ENCODE measurements around the gene CHST5. TPM values are rescaled to one million over a fixed set of nuclear protein-coding genes. Genes with fewer than 3 reads are reported as not detected.

Gene CHST5
- total and polyA plus RNA-seq, 2 of the 8 experiments (the other 6 are each of a cell fraction or from before 2014, with no cell fraction given), result 0.13 to 0.23 TPM

DNA sequence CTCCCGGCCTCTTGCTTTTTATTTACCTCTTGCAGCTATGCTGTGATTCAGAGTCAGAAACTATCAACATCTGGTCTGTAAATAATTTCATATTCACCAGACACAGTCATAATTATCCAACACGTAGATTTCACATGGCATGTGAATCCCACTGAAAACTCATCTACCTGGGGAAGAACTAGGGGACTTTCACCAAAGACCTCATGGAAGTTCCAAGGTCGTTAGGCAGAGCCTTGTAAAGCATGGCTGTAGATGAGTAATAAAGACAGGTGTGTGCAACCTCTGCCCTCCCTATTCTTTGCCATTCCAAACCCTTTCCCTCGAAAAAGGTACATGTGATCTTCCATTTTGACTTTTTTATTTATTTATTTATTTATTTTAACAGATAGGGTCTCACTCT lies 1.9 kb upstream of the CHST5 start:
- Histone ChIP-seq H3K18ac (ENCODE audit: extremely low read depth, low read length) (no peak overlapping the region), H3K23ac (ENCODE audit: insufficient read length) (no peak overlapping the region), H2BK15ac (ENCODE audit: low read length) (no peak overlapping the region), H3K4me3 (ENCODE audit: extremely low read depth in 1 of 4, insufficient read depth in 2 of 4, low read depth in 3 of 4, low read length in 4 of 4) (no peak overlapping the region), H3K9ac (replicated peaks in 1 of 4; ENCODE audit: extremely low read depth in 1 of 4, low read depth in 3 of 4, low read length in 3 of 4) (no peak overlapping the region), H2AK5ac (ENCODE audit: low read depth, low read length) (no peak overlapping the region), H3K79me1 (ENCODE audit: low read depth, low read length) (no peaks in the 10 kb centered on the region), H4K91ac (replicated peaks; ENCODE audit: insufficient read length, low read length) (no peak overlapping the region), H2AFZ (ENCODE audit: low read length) (no peak overlapping the region), H3K27ac (ENCODE audit: low read depth, low read length) (no peak overlapping the region), H3K4ac (replicated peaks; ENCODE audit: insufficient read length, low read depth, low read length) (no peak overlapping the region), H2BK12ac (ENCODE audit: low read depth, low read length) (no peak overlapping the region), H4K20me1 (replicated peaks in 1 of 2; ENCODE audit: control insufficient read depth in 1 of 2, insufficient read depth in 2 of 2, low read length in 2 of 2) (no peaks in the 10 kb centered on the region), H3K14ac (ENCODE audit: insufficient read length) (no peak overlapping the region), H3K36me3 (ENCODE audit: control insufficient read depth in 2 of 4, insufficient read depth in 4 of 4, low read length in 3 of 4) (no peaks in the 10 kb centered on the region; a peak in 1 of 8 replicates), H4K8ac (ENCODE audit: extremely low read depth, insufficient read depth, low read length) (no peak overlapping the region), H3K79me2 (ENCODE audit: control insufficient read depth in 1 of 2, insufficient read depth in 2 of 2, low read length in 2 of 2) (no peaks in the 10 kb centered on the region), H2BK20ac (ENCODE audit: low read length) (no peak overlapping the region), H2BK5ac (ENCODE audit: low read depth, low read length) (no peak overlapping the region), H3K4me2 (ENCODE audit: insufficient read depth in 1 of 2, low read depth in 2 of 2, low read length in 2 of 2) (no peak overlapping the region), H3K4me1 (replicated peaks in 1 of 4; ENCODE audit: control insufficient read depth in 3 of 4, insufficient read depth in 4 of 4, low read length in 3 of 4) (peaks cover 0 to 6% (median 0%) of the 10 kb centered on the region in 4 experiments; a peak in 1 of 7 replicates), H2BK120ac (replicated peaks; ENCODE audit: low read depth, low read length) (no peak overlapping the region), H3K23me2 (ENCODE audit: low read depth, low read length) (no peaks in the 10 kb centered on the region), H3K9me3 (ENCODE audit: insufficient read depth in 2 of 2, low read depth in 1 of 2, low read length in 1 of 2) (no peaks in the 10 kb centered on the region), H4K5ac (ENCODE audit: insufficient read length, low read depth, low read length) (no peak overlapping the region), H3K27me3 (replicated peaks in 1 of 4; ENCODE audit: control insufficient read depth in 3 of 4, extremely low read depth in 1 of 4, insufficient read depth in 3 of 4, low read length in 3 of 4) (no peaks in the 10 kb centered on the region), H3K56ac (replicated peaks; ENCODE audit: insufficient read length, low read depth, low read length) (no peak overlapping the region)
- FAIRE-seq, result no peak
- POLR2A ChIA-PET (ENCODE audit: partially characterized antibody), result interaction anchor here (0.7 to 1.0 kb wide), 2 partner anchors 13 to 43 kb away, joined by 3 to 5 read pairs; no protein-coding TSS in a partner anchor
- no peak for TF ChIP-seq BCL11A (IDR thresholded peaks at IDR 0.05; ENCODE audit: low read depth in 2 of 2, low read length in 2 of 2)
- no peak for TF ChIP-seq SIRT6 (IDR thresholded peaks at IDR 0.05; ENCODE audit: low read length)
- TF ChIP-seq SRF (IDR thresholded peaks at IDR 0.05; ENCODE audit: low read depth, low read length), result no peak
- no peak for TF ChIP-seq KDM5A (IDR thresholded peaks at IDR 0.05; ENCODE audit: low read length)
- TF ChIP-seq, protein P1, sequence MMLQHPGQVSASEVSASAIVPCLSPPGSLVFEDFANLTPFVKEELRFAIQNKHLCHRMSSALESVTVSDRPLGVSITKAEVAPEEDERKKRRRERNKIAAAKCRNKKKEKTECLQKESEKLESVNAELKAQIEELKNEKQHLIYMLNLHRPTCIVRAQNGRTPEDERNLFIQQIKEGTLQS (IDR thresholded peaks at IDR 0.05; ENCODE audit: insufficient read depth, low read depth, low read length), result no peak
- no peak for TF ChIP-seq SUZ12 (IDR thresholded peaks at IDR 0.05; ENCODE audit: low read length)
- DNase-seq (ENCODE audit: low read depth in 1 of 2, low spot score in 2 of 2), result no peak
- CTCF ChIA-PET (ENCODE audit: partially characterized antibody), result interaction anchor here (0.9 to 9.3 kb wide), 3 partner anchors 12 to 19 kb away, joined by 3 to 203 read pairs (median 41); partner anchors contain the start of gene TMEM231
- WGBS, 2 experiments (ENCODE audit: extremely low coverage in 1 of 2, insufficient coverage in 1 of 2, insufficient read length in 1 of 2, insufficient replicate concordance in 2 of 2, low coverage in 1 of 2, low lambda C conversion rate in 2 of 2, missing lambda C conversion rate in 1 of 2), result 86% methylated on average over 4 of the region's 4 CpGs; no CpG with 5 or more reads in 1 of the 2 experiments

All from H1 (cell line).